D341Med (cell line): Measurements from ENCODE around the gene SINHCAF.
"Not testable (repeated sequence)": the region's sequence is repeated elsewhere in the genome, so short reads cannot be mapped to it uniquely, and the experiment has no call there.

Source experiments
- DNase-seq: peaks from one replicate; pipeline ENCODE4 v3.0.0; 2012; ENCODE audit warnings: low spot score

Gene SINHCAF

GRCh38 chr12:31325877-31326631 is at the start of gene SINHCAF:
SINHCAF (minus strand) TSS chr12:31326150; CDS start chr12:31298204, 27,946 bp downstream.
- peak; percentile 98 for DNase-seq

GRCh38 chr12:31375422-31375821 is 49.5 kb upstream of the SINHCAF start:
- not testable (repeated sequence) for DNase-seq

- no peak for DNase-seq
Observed at GRCh38 chr12:31371256-31371620, 45.3 kb upstream of the SINHCAF start.

- DNase-seq = no peak
Observed at GRCh38 chr12:31370531-31371255, 44.7 kb upstream of the SINHCAF start.

GRCh38 chr12:31369712-31370521 is 44.0 kb upstream of the SINHCAF start:
- DNase-seq = no peak

GRCh38 chr12:31368666-31369361 is 42.9 kb upstream of the SINHCAF start:
- no peak for DNase-seq

- DNase-seq = no peak
Observed at GRCh38 chr12:31366104-31366621, 40.2 kb upstream of the SINHCAF start.

GRCh38 chr12:31363831-31364230 is 37.9 kb upstream of the SINHCAF start:
- DNase-seq = no peak

GRCh38 chr12:31363416-31363809 is 37.5 kb upstream of the SINHCAF start:
- DNase-seq = no peak

- no peak for DNase-seq
Observed at GRCh38 chr12:31362759-31363415, 36.9 kb upstream of the SINHCAF start.

GRCh38 chr12:31362115-31362758 is 36.3 kb upstream of the SINHCAF start:
- DNase-seq = no peak

- DNase-seq = no peak
Observed at GRCh38 chr12:31361730-31362114, 35.8 kb upstream of the SINHCAF start.

- no peak for DNase-seq
Observed at GRCh38 chr12:31355747-31356107, 29.8 kb upstream of the SINHCAF start.

- no peak for DNase-seq
Observed at GRCh38 chr12:31353750-31354708, 28.1 kb upstream of the SINHCAF start.

GRCh38 chr12:31346267-31346666 is 20.3 kb upstream of the SINHCAF start:
- DNase-seq = no peak

- DNase-seq = no peak
Observed at GRCh38 chr12:31343139-31343538, 17.2 kb upstream of the SINHCAF start.

- DNase-seq = no peak
Observed at GRCh38 chr12:31342286-31342685, 16.3 kb upstream of the SINHCAF start.

GRCh38 chr12:31339831-31340622 is 14.1 kb upstream of the SINHCAF start:
- no peak for DNase-seq

- no peak for DNase-seq
Observed at GRCh38 chr12:31337952-31338351, 12.0 kb upstream of the SINHCAF start.
